Hepatocyte (in vitro differentiated cells): ENCODE data around the gene XKR7. TPM values are rescaled to one million over a fixed set of nuclear protein-coding genes. Genes with fewer than 3 reads are reported as not detected.
A peak's percentile ranks its signal among the peaks of the same experiment; 100 is the strongest.

ENCODE experiments used
- DNase-seq: peaks from one replicate; pipeline ENCODE4 v3.0.0-alpha.2; 2016; ENCODE audit warnings: low spot score
- H2AFZ ChIP-seq: fragments of 200-600 bp; sonication (generic); 2 replicates; pipeline ENCODE4 v1.6.0; 2016; ENCODE audit warnings: antibody characterized with exemption, mild to moderate bottlenecking
- H3K27ac ChIP-seq: fragments of 200-600 bp; sonication (generic); 2 replicates; pipeline ENCODE4 v1.5.1; 2016; ENCODE audit warnings: mild to moderate bottlenecking
- H3K27me3 ChIP-seq: fragments of 200-600 bp; sonication (generic); 2 replicates; pipeline ENCODE4 v1.6.1; 2016
- H3K36me3 ChIP-seq: fragments of 200-600 bp; sonication (generic); replicated peaks from 2 replicates; pipeline ENCODE4 v1.5.1; 2016; ENCODE audit warnings: low read depth; ENCODE audit not compliant: insufficient read depth
- H3K4me1 ChIP-seq: fragments of 200-600 bp; sonication (generic); 2 replicates; pipeline ENCODE4 v1.5.1; 2016; ENCODE audit warnings: mild to moderate bottlenecking, moderate library complexity; ENCODE audit not compliant: insufficient read depth
- H3K4me2 ChIP-seq: fragments of 200-600 bp; sonication (generic); 2 replicates; pipeline ENCODE4 v1.6.0; 2016
- H3K4me3 ChIP-seq: fragments of 200-600 bp; sonication (generic); 2 replicates; pipeline ENCODE4 v1.5.1; 2016; ENCODE audit warnings: mild to moderate bottlenecking
- H3K79me2 ChIP-seq: fragments of 200-600 bp; sonication (generic); 2 replicates; pipeline ENCODE4 v1.6.0; 2017; ENCODE audit warnings: mild to moderate bottlenecking
- H3K9me2 ChIP-seq: fragments of 200-600 bp; sonication (generic); replicated peaks from 2 replicates; pipeline ENCODE4 v1.6.0; 2017; ENCODE audit warnings: mild to moderate bottlenecking; ENCODE audit not compliant: insufficient read depth
- H3K9me3 ChIP-seq: fragments of 200-600 bp; sonication (generic); 2 replicates; pipeline ENCODE4 v1.5.1; 2016; ENCODE audit warnings: low read depth, mild to moderate bottlenecking
- H4K20me1 ChIP-seq: fragments of 200-600 bp; sonication (generic); 2 replicates; pipeline ENCODE4 v1.6.0; 2016; ENCODE audit warnings: mild to moderate bottlenecking; ENCODE audit not compliant: insufficient read depth, poor library complexity, severe bottlenecking
- CTCF ChIP-seq: fragments of 200-600 bp; sonication (generic); IDR thresholded peaks from 2 replicates; pipeline ENCODE4 v1.5.1; 2016; ENCODE audit warnings: antibody characterized with exemption, mild to moderate bottlenecking; ENCODE audit not compliant: poor library complexity
- EZH2 ChIP-seq: fragments of 200-600 bp; sonication (generic); IDR thresholded peaks from 2 replicates; pipeline ENCODE4 v1.6.1; 2016; ENCODE audit warnings: antibody characterized with exemption, mild to moderate bottlenecking, borderline replicate concordance
- EZH2phosphoT487 ChIP-seq: fragments of 200-600 bp; sonication (generic); IDR thresholded peaks from one replicate; pipeline ENCODE4 v1.6.1; 2018; ENCODE audit warnings: antibody characterized with exemption, mild to moderate bottlenecking, low read depth, moderate library complexity; ENCODE audit not compliant: unreplicated experiment, severe bottlenecking
- WGBS: methylation state at CpG from one replicate; pipeline ENCODE4 v1.1.6; 2016; ENCODE audit warnings: low lambda C conversion rate; ENCODE audit errors: missing lambda C conversion rate; 5-methylcytosine and 5-hydroxymethylcytosine counted together
- polyA plus RNA-seq: library from polyadenylated mRNA; unstranded; fragments of >200 nt; fragmentation: Nextera tagmentation; extraction: Ambion mirVana; gene quantifications from 2 replicates; pipeline ENCODE4 v1.2.1, GENCODE V29; 2016
- total RNA-seq: library from RNA; depleted of rRNA; stranded (reverse); fragments of >200 nt; gene quantifications from 2 replicates; pipeline ENCODE4 v1.2.3, GENCODE V29; 2014

Gene XKR7
- total and polyA plus RNA-seq, 2 experiments from 2014 or later: 0.37 TPM; not detected in 1

DNA sequence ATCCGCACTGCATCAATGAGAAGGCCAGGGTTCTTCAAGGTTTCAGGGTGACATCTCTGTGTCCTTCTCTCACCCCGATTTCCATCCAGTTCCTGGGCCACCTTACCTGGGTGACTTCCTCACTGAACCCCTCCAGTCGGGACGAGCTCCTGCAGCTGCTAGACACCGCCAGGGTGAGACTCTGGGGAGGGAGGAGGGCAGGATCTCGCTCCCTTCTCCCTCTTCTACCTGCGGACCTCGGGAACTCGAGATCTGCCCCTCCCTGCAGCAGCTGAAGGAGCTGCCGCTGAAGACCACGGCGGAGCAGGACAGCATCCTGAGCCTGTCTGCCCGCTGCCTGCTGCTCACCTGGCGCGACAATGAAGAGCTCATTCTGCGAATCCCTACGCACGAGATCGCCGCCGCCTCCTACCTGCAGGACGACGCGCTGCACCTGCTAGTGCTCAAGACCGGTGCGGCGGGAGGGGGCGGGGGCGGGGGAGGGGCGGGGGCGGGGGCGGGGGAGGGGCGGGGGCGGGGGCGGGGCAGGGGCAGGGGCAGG, 49.8 kb downstream of the XKR7 start:
- H3K9me2 ChIP-seq: no peaks in the 10 kb centered on the region
- H3K4me3 ChIP-seq: no peak overlapping the region
- H3K36me3 ChIP-seq: no peaks in the 10 kb centered on the region
- H3K9me3 ChIP-seq: no peaks in the 10 kb centered on the region
- no peak overlapping the region for H3K27ac ChIP-seq
- H4K20me1 ChIP-seq: no peaks in the 10 kb centered on the region
- peak; percentile 44 for TF ChIP-seq CTCF
- no peak for TF ChIP-seq EZH2phosphoT487
- no peak for TF ChIP-seq EZH2
- DNase-seq: peak; percentile 93
- 7% methylated on average over 25 of the region's 35 CpGs for WGBS
- no peak overlapping the region for H2AFZ ChIP-seq
- peaks cover 8% of the 10 kb centered on the region for H3K4me1 ChIP-seq
- peak overlapping the region; percentile 94 for H3K4me2 ChIP-seq
- H3K79me2 ChIP-seq: no peaks in the 10 kb centered on the region
- H3K27me3 ChIP-seq: peaks cover 73% of the 10 kb centered on the region

GRCh38 chr20:32018269-32019155, 50.6 kb downstream of the XKR7 start:
- peak overlapping the region; percentile 65 for H3K4me3 ChIP-seq
- H3K9me3 ChIP-seq: no peaks in the 10 kb centered on the region
- TF ChIP-seq CTCF (peak; percentile 20), EZH2 (no peak)
- peak; percentile 90 for DNase-seq
- WGBS: under 1% methylated on average over 31 of the region's 67 CpGs
- peaks cover 8% of the 10 kb centered on the region for H3K4me1 ChIP-seq
- no peaks in the 10 kb centered on the region for H3K79me2 ChIP-seq
- H3K9me2 ChIP-seq: no peaks in the 10 kb centered on the region
- peak overlapping the region; percentile 94 for H3K4me2 ChIP-seq
- H4K20me1 ChIP-seq: no peaks in the 10 kb centered on the region
- H3K36me3 ChIP-seq: no peaks in the 10 kb centered on the region
- H3K27ac ChIP-seq: no peak overlapping the region
- peak overlapping the region; percentile 77 for H2AFZ ChIP-seq
- H3K27me3 ChIP-seq: peaks cover 72% of the 10 kb centered on the region

GRCh38 chr20:32019156-32019510, 51.2 kb downstream of the XKR7 start:
- peaks cover 76% of the 10 kb centered on the region for H3K27me3 ChIP-seq

More at GRCh38 chr20:32019156-32019510, 51.2 kb downstream of the XKR7 start:
- peak; percentile 19 for TF ChIP-seq CTCF
- no peak for TF ChIP-seq EZH2
- no peak for TF ChIP-seq EZH2phosphoT487
- DNase-seq: peak; percentile 72
- Histone ChIP-seq H3K9me3 (no peaks in the 10 kb centered on the region), H3K79me2 (no peaks in the 10 kb centered on the region), H4K20me1 (no peaks in the 10 kb centered on the region), H3K4me2 (peak overlapping the region; percentile 94), H3K36me3 (no peaks in the 10 kb centered on the region), H3K27ac (no peak overlapping the region), H3K4me3 (peak overlapping the region; percentile 65), H2AFZ (no peak overlapping the region), H3K4me1 (peaks cover 8% of the 10 kb centered on the region), H3K9me2 (no peaks in the 10 kb centered on the region)
- 3% methylated on average over 5 of the region's 42 CpGs for WGBS
